GM21423 (cell line): ENCODE measurements around the gene TFDP1.

Experiments
- ATAC-seq: cut with Tn5 transposase; IDR thresholded peaks from one replicate; pipeline ENCODE4 v1.9.1; 2021; ENCODE audit warnings: mild to moderate bottlenecking, moderate library complexity; ENCODE audit not compliant: unreplicated experiment

Gene TFDP1

DNA sequence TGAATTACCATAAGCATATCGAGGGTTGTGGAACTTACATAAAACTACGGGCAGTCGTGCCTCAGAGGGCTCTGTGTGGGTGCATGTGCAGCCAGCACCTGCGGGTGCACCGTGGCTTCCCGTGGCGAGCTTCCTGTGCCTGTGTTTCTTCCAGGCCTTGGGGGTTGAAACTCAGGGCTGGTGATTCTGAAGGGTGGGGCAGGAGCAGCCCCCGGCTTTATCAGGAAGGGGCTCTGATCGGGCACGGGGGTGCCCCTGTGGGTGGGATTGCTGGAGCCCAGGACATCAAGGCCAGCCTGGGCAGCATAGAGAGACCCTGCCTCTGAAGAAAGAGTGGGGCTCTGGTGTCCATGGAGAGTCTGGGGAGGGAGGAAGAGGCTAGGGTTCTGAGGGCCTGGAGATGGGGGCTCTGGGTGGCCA, 62.4 kb downstream of the TFDP1 start:
- no peak for ATAC-seq

DNA sequence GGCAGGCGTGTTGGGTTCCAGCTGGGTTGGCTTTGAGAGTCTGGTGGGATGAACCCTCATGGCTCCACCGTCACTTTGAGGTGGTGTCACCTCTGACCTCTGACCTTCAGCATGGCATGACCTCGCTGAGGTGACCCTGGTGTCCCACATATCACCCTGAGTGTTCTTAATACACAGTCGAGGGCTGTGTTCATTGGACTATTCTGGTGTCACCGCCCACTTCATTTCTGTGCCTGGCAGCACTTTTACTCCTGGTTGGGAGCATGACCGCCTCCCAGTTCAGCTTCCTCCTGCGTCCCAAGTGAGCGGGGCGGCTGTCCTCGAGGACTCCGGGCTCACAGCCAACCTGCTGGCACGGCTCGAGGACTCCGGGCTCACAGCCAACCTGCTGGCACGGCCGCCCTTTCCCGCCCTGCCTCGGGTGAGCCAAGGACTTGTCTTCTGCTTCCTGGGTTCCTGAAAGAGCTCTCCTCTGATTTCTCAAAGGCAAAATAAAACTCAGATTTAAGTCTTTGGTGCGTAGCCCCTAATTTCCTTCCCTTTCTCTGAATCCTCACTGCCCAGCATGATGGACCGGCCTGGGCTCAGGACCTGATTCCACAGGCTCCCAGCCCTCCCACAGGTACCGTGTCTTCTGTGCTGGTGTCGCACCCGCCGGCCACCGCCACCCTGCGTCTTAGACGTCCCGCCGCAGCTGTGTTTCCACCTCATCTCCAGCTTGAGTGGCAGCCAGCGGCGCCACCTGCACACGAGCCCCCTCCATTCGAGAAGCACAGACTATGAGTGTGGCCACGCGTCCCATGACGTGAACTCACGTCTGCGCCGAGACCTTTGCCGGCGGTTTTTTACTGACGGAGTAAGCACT, 63.0 kb downstream of the TFDP1 start:
- ATAC-seq, result no peak

DNA sequence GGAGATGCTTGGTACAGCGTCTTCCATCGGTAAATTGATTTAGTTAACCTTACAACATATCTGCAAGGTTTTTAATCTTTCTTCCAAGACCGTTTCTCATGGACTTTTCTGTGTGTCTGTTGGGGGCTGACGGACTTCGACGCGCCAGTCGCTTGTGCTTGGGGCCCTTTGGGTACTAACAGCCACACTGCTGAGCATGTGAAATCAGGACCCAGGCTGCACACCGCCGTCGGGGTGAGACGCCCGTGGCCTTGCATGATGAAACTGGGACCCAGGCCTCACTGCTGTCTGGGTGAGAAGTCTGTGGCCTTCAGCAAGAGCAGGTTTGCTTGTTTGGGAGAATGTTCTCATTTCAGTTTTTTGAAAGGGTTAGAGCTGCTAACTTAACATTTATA, 63.7 kb downstream of the TFDP1 start:
- ATAC-seq, result no peak

DNA sequence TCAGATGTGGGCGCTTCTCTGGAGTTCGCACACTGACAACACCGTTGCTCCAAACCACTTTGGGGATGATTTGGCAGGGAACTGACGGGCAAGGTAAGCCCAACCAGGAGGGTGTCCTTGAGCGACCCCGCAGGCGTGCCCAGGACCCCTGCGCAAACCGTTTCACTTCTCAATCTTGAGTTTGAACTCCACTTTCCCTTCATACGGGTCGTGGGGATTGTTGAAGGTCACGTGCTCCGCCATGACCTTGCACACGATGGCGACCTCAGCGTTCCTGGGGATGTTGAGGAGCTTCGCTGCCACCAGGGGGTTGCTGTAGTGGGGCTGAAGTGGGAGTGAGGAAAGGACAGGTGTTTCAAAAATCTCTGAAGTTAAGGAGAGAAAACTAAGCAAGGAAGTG, 64.7 kb downstream of the TFDP1 start:
- ATAC-seq, result no peak

DNA sequence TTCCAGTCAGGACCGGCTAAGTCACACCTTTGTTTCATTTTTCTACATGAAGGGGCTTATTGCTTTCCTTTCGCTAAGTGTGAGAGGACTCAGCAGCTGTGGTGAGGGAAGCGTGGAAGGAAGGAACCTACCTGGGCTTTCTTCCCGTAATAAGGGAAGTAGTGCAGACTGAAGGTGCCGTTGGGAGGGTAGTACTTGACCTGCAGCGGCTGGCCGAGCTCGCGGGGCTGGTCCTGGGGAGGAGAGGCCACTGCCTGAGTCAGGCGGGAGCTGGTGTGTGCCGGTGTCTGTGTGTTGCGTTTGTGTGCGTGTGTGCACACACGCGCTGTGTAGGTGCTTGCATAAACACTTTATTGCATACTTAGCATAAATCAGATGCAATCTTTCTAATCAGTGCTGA, 65.7 kb downstream of the TFDP1 start:
- no peak for ATAC-seq

DNA sequence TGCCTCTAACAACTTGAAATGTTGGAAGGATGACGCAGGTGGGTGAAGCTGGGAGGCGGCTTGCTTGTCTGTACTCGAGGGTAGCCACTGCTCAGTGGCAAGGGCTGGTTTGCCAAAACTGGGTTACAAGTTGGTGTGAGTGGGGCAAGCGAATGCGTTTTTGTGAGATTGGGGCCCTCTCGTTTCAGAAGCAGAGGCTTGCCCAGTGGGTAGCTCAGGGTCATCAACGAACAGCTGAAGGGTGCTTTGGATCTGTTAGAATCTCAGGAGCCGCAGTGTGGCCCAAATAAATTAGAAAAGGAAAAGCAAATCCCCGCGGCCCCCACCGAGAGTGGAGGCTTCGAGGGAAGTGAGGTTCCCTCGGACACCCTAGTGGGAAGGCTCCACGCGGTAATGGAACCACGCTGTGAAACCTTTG, 66.2 kb downstream of the TFDP1 start:
- no peak for ATAC-seq

DNA sequence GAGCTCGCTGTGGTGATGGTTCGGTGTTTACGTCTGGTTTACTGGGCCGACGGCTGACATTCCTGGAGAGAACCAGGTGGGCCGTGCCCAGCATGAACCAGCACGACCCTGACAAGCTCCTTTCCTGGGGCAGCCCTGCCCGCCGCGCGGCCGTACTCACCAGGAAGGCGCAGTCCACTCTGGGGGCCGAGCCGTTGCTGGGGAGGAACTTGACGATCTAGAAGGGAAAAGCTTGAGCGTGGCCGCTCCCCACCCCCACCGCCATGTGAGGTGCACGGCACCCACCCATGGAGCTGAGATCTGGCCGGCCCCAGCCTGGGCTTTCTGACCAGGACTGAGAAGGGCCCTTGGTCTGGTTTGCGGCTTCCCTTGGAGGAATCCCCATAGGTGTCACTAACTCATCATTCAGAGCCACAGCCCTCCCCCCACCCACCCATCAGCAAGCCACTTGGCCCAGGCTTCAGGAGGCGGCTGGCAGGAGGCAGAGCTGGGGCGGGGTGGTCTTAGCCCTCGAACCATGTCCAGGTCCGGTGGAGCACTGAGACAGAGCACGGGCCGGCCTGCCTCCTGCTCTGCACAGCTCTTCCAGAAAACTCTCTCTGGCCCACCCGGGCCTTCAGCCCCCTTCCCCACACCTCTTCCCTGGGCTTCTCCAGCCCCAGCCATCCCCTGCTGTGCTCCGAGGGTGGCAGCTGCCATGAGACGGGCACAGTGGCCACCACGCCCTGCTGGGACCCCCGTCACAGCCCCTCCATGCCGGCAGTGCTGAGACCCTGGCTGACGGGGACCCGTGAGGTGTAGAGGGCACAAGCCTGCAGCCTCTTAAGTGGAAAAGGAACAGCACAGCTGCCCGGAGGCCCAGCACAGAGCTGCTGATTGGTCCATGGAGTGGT, 67.2 kb downstream of the TFDP1 start:
- no peak for ATAC-seq

DNA sequence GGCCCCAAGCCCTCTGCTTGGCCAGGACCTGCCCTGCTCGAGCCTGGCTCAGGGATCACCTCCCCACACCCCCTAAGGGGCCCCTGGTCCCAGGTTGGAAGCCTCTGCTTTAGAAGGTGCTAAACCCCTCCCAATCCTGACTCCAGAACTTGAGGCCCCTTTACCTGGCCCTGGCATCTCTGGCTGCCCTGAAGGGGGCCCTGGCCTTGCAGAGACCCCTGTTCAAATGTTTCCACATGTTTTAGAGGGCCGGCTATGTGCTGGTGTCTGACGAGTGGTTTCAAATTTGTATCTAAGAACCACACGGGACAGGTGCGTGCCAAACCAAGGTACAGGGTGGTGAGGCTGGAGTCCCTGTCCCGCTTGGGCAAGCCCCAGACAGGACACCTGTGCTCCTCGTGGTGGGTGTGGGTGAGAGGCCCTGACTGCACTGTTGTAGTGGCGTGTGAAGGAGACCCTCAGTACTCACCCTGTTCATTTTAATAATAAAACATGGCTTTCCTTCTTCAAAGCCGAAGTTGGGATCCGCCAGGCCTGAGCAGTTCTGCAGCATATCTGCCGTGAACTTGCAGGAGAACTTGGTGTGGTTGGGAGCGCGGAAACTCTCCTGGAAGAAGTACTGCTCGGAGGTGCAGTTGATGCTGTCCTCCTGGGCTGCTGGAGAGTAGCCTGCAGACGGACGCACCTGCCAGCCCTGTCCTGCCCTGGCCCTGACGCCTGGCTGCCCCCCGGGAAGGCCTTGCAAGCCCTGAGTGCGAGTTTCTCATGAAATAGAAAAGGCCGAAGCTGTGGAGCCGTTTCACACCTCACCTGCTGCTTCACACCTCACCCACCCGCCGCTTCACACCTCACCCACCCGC, 68.1 kb downstream of the TFDP1 start:
- ATAC-seq, result no peak

DNA sequence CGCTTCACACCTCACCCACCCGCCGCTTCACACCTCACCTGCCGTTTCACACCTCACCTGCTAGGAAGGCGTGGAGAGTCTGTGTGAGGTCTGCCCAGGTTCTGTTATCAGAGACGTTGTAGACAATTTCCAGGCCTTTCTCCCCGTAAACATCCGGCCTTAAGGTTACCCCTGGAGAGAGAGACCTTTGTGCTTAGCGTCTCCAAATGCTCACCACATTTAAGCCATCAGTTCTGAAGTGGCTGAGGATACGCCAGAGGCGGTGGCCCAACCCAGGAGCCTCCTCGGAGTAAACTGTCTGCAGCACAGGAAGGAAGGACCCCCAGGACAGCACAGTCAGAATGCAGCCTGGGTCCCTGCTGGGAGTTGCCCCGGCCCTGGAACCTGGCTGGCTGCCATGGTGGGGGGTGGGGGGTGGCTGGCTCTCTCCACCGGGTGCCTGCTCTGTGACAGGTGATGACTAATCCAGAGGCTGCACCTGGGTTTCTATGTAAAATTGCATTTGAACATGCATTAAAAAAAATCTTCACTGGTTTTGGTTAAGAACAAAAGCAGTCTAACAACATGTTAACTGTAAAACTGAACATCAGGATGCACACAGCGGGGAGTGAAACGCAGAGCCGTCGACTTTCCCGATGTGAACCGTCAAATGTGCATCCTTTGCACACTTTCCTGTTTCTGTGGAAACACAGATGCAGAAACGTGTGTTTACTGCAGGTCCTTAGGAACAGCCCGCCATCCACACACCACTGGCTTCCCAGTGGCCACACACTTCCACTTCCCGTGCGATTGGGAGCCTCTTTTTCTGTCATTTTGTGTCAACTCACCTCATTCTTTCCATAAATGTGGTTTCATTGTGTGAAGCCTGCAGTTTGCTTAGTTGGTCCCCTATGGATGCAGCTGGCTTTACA, 69.0 kb downstream of the TFDP1 start:
- no peak for ATAC-seq

DNA sequence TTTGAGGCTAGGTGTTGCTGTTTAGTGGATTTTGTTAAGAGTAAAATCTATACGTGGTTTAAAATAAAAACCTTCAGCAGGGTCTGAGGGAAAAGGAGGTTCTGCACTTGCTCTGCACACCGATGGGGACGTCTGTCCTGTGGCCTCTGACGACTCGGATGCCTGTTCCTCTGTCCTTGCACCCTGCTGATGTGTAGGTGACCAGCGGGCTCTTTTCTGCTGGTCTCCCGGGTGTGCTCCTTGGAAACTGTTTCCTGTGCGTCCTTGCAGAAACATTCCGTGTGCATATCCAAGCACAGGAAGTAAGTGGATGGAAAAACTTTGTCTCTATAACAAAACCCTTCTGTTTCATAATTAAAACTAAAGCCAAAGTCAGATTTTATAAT, 69.6 kb downstream of the TFDP1 start:
- ATAC-seq, result no peak

DNA sequence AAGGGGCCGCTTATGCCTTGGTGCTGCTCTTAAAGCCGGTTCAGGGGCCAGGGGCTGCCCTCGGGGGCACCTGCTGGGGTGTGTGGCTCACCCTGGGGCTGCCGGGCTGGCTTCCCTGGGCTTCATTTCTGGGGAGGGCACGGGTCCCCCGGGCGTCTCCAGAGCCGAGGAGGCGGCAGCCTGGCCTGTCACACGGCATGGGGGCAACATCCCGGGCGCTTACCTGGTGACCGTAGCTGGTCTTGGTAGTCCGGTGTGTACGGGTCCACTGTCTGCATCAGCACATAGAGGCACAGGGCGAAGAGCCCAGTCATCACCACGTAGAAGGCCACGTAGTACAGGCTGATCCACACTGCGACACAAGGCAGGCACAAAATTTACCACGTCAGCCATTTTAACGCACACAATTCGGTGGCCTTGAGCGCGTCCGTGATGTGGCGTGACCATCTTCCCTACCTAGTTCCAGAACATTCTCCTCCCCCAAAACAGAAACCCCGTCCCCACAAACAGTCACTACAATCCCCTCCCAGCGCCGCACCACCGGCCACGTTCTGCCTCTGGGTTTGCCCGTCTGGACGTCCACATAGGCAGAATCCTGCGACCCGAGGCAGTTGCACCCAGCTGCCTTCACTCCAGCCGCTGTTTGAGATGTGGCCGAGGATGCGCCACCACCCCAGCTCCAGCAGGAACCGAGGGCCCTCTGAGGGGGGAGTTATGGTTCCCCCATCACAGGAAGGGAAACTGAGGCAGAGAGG, 70.2 kb downstream of the TFDP1 start:
- ATAC-seq, result no peak

DNA sequence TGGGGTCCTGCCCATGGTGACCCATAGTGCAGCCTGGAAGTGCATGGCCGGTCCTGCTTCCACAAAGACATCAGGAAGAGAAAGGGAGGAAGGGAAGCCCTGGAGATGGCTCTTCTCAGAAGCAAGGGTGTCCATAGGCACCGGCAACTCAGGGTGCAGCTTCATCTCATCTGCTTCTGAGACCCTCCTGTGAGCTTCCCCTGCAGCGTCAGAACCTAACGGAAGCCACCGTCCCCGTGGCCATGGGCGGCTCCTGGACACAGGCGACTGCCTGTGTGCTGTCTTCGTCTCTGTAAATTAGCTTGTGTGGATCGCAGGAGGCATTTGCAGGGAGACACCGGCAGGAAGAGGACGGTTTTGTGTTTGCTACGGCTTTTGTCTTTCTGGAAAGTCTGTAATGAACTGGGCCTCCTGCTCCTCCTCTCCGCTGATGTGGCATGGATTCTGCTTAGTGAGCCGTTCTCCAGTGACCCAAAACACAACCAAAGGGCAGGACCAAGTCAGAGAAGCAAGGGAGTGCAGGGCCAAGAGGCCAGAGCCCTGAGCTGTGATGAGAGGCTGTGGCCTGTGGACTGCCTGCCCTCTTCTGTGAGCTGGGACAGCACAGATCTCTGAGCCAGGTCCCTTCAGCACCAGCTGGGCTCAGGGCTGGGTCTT, 70.9 kb downstream of the TFDP1 start:
- no peak for ATAC-seq

DNA sequence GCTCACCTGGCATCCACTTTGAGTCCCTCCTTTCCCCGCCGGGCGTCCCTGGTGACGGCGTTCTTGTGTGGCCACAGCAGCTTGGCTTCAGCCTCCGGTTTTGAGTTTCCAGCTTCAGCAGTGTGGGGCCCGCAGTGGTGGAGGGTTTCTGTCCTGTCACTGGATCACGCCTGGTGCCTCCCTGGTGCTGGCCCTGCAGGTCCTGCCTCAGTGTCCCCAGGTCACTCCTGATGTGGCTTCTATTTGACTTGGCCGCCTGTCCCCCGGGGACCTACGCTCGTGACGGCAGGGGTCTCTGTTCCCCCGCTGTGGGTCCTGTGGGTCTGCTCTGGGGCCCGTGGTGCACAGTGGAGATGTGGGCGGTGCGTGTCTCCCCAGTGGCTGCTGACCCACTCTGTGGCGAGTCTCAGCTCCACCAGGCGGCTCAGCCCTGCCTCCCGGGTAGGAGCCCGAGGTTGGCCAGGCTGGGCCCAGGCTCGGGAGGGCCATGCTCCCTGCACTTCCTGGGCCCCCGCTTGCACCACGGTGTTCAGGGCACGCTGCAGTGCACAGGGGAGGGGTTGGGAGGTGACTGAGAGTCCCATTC, 71.5 kb downstream of the TFDP1 start:
- ATAC-seq, result no peak

DNA sequence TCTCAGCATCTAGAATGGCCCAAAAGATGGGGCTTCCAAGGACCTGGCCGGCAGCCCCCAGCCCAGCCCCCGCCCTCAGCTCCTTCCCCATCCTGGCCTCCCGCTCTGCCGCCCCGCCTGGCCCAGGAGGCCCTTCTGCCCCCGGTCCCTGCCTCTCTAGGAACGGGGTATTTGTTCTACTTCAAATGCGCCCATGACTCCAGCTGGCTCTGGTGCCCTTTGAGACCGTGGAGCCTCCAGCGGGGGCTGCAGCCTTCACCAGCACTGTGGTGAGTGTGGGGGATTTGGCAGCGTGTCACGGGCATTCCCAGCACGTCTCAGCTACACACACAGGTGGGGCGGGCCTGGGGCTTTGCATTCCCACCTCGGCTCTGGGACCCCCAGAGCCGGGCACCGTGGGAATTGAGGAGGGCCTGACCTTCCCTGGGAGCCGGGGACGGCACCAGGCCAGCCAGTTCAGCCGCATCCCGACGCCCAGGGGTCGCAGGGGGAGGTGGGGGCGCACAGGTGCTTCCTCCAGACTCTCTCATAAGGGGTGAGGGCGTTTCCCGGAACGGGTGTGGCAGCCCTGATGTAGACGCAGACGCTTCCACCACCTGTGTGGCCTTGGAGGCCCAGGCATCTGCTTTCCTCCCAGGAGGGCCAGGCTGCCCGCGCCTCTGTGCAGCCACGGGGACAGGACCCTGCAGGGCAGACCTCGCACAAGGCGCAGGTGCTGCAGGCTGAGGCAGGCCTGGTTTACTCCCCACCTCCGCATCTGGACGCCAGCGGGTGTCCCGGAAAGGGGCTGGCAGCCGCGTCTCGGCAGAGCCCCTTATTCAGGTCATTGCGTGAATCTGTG, 72.5 kb downstream of the TFDP1 start:
- ATAC-seq, result no peak

DNA sequence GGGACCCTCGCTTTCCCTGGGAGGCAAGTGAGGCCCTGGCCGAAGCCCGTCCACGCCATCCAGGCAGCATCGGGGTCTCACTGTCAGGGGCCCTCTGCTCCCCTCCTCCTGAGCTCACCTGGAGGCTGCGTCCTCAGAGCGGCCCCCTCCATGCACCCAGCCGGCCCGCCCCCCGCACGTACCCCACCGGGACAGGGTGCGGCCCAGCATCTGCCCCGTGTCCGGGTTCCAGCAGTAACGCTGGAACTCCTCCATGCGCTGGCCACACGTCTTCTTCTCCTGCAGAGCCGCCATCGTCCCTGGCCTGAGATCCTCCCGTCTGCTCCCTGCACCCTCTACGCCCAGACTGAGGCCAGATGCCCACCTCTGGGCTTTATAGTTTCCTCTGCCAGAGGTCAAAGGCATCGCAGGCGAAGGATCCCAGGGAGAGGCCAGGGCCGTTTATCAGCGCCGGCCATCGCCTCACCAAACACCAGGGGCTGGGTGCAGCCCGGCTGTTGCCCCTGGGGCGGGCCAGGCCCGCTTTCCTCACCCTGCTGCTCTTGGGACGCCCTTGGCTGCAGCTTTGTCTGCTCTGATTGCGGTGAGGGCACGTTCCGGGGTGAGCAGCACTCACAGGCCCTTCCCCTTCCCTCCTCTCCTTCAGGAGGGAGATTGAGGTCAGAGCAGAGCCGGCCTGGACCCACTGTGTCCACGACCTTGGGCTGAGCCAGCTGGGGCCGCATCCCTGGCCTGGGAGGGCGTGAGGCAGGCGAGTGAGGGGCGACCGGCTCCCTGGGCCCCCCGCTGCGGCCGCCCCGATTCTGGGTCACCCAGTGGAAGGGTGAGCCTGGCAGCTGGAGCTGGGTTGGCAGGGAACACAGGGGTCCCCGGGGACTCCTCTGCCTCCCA, 73.5 kb downstream of the TFDP1 start, which contains the start of gene ATP4B:
ATP4B (minus strand) TSS at position 348 of the 891 bp plus-strand sequence; CDS start at position 294, 54 bp downstream.
- no peak for ATAC-seq

DNA sequence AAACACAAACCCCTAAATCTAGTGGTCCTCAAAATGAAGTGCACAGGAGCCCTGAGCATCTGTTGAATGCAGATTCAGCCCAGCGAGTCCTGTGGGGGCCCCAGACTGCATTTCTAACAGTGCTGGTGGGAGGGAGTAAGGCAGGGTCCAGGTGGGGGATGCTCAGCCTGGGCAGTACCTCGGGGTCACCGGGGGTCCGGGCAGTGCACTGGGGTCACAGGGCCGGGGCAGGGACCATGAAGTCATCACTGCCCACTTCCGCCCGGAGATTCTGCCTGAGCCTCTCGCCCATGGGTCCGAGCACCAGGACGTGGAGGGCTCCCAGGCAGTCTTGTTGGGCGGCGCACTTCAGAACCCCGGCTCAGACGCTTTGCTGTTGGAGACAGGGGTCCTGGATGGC, 74.3 kb downstream of the TFDP1 start:
- ATAC-seq, result no peak
